PC-3 (cell line): ENCODE data around the gene CRYGN. TPM values are rescaled to one million over a fixed set of nuclear protein-coding genes. Genes with fewer than 3 reads are reported as not detected.

Source experiments
- ATAC-seq: fragments of 200-7000 bp; cut with Tn5 transposase; 2 replicates; pipeline ENCODE4 v1.9.1; 2020; ENCODE audit warnings: mild to moderate bottlenecking, moderate library complexity
- BruUV-seq: library from RNA; stranded (reverse); fragments of 400-500 nt; replicated peaks from 2 replicates; lab custom pipeline; 2021; lab: Mats Ljungman, UMichigan
- CTCF ChIA-PET: fragments of 300-600 bp; sonication (Branson Sonifier 250); formaldehyde crosslinking; loops from one replicate; lab custom pipeline; 2022; ENCODE audit warnings: antibody characterized with exemption; lab: Charles Lee
- POLR2A ChIA-PET: fragments of 300-600 bp; sonication (Branson Sonifier 250); formaldehyde crosslinking; loops from one replicate; lab custom pipeline; 2022; ENCODE audit warnings: antibody characterized with exemption; ENCODE audit not compliant: unreplicated experiment; lab: Charles Lee
- DNase-seq: peaks from one replicate; pipeline ENCODE4 v3.0.0-alpha.2; 2015
- H2AFZ ChIP-seq: fragments of 300-600 bp; sonication (generic); 2 replicates; pipeline ENCODE4 v1.6.0; 2016; ENCODE audit warnings: antibody characterized with exemption, low read length
- H3F3A ChIP-seq: fragments of 300-600 bp; sonication (generic); one replicate; pipeline ENCODE4 v1.6.0; 2017; ENCODE audit warnings: antibody characterized with exemption, low read length, control low read depth, mild to moderate bottlenecking; ENCODE audit not compliant: unreplicated experiment
- H3K27ac ChIP-seq: fragments of 300-600 bp; sonication (generic); 2 replicates; pipeline ENCODE4 v1.5.1; 2016; ENCODE audit warnings: mild to moderate bottlenecking, low read length
- H3K27me3 ChIP-seq: fragments of 300-600 bp; sonication (generic); 2 replicates; pipeline ENCODE4 v1.6.1; 2016; ENCODE audit warnings: low read length, mixed read lengths
- H3K36me3 ChIP-seq: fragments of 300-600 bp; sonication (generic); 2 replicates; pipeline ENCODE4 v1.6.1; 2016; ENCODE audit warnings: low read depth, mixed run types, low read length, mixed read lengths
- H3K4me1 ChIP-seq: fragments of 300-600 bp; sonication (generic); 2 replicates; pipeline ENCODE4 v1.5.1; 2016; ENCODE audit warnings: low read length; ENCODE audit not compliant: insufficient read depth
- H3K4me2 ChIP-seq: fragments of 300-600 bp; sonication (generic); 2 replicates; pipeline ENCODE4 v1.6.0; 2016; ENCODE audit warnings: low read length
- H3K4me3 ChIP-seq: fragments of 300-600 bp; sonication (generic); 2 replicates; pipeline ENCODE4 v1.5.1; 2016; ENCODE audit warnings: mild to moderate bottlenecking, low read length, mixed read lengths
- H3K79me2 ChIP-seq: fragments of 300-600 bp; sonication (generic); 2 replicates; pipeline ENCODE4 v1.6.1; 2017; ENCODE audit warnings: low read length, mixed read lengths
- H3K9ac ChIP-seq: fragments of 300-600 bp; sonication (generic); 2 replicates; pipeline ENCODE4 v1.6.0; 2016; ENCODE audit warnings: mild to moderate bottlenecking, low read length
- H3K9me2 ChIP-seq: fragments of 300-600 bp; sonication (generic); replicated peaks from 2 replicates; pipeline ENCODE4 v1.6.1; 2016; ENCODE audit warnings: mixed run types, low read length, mixed read lengths
- H3K9me3 ChIP-seq: fragments of 300-600 bp; sonication (generic); 2 replicates; pipeline ENCODE4 v1.6.1; 2016; ENCODE audit warnings: low read length, mixed read lengths
- H4K20me1 ChIP-seq: fragments of 300-600 bp; sonication (generic); 2 replicates; pipeline ENCODE4 v1.6.1; 2016; ENCODE audit warnings: low read length, mixed read lengths
- CTCF ChIP-seq: fragments of 300-600 bp; sonication (generic); conservative IDR thresholded peaks from 2 replicates; pipeline ENCODE4 v1.5.1; 2017; ENCODE audit warnings: antibody characterized with exemption, low read depth, mild to moderate bottlenecking, low read length
- EZH2 ChIP-seq: fragments of 300-600 bp; sonication (generic); IDR thresholded peaks from one replicate; pipeline ENCODE4 v1.6.1; 2017; ENCODE audit warnings: antibody characterized with exemption, mild to moderate bottlenecking, low read length; ENCODE audit not compliant: unreplicated experiment
- EZH2phosphoT487 ChIP-seq: fragments of 300-600 bp; sonication (generic); IDR thresholded peaks from 2 replicates; pipeline ENCODE4 v1.6.1; 2018; ENCODE audit warnings: mild to moderate bottlenecking, antibody characterized with exemption, low read length, borderline replicate concordance
- intact Hi-C: fragments of 100-400 bp; cut with micrococcal nuclease; formaldehyde crosslinking; loops from 2 replicates; pipeline ENCODE4 v1.9.0; 2023
- total RNA-seq: library from RNA; depleted of rRNA; stranded (reverse); fragments of >200 nt; gene quantifications from 2 replicates; pipeline ENCODE4 v1.2.3, GENCODE V29; 2014

Gene CRYGN
- total RNA-seq, 1 experiment from 2014 or later: 0.11 TPM

DNA sequence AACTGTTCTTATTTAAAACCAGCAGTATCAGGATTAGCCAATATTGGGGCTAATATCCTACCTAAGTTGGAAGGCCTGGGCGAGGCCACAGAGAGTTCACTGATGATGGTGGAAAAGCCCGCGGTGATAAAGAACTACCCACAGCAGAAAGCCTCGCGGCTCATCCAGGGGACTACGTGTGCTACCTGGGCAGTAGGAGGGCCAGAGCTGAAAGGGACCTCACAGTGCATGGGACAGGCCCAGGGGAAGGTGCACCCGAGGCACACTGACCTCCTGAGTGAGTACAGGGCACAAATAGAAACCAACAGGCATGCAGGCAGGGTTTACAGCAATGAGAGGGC is 31.5 kb downstream of the CRYGN start:
- Histone ChIP-seq H3K4me3 (no peak overlapping the region), H3F3A (no peaks in the 10 kb centered on the region), H3K4me1 (no peaks in the 10 kb centered on the region), H3K79me2 (no peaks in the 10 kb centered on the region), H4K20me1 (no peaks in the 10 kb centered on the region), H3K9ac (no peak overlapping the region), H2AFZ (no peak overlapping the region), H3K4me2 (no peak overlapping the region), H3K27me3 (peaks cover 10% of the 10 kb centered on the region), H3K27ac (no peak overlapping the region), H3K36me3 (no peaks in the 10 kb centered on the region), H3K9me2 (no peaks in the 10 kb centered on the region), H3K9me3 (no peaks in the 10 kb centered on the region)
- ChIA-PET CTCF (no interaction called here), POLR2A (no interaction called here)
- ATAC-seq (no peak), DNase-seq (no peak)
- intact Hi-C loops: no loop called here
- TF ChIP-seq CTCF (no peak), EZH2phosphoT487 (no peak)
- no TSS peak for BruUV-seq

DNA sequence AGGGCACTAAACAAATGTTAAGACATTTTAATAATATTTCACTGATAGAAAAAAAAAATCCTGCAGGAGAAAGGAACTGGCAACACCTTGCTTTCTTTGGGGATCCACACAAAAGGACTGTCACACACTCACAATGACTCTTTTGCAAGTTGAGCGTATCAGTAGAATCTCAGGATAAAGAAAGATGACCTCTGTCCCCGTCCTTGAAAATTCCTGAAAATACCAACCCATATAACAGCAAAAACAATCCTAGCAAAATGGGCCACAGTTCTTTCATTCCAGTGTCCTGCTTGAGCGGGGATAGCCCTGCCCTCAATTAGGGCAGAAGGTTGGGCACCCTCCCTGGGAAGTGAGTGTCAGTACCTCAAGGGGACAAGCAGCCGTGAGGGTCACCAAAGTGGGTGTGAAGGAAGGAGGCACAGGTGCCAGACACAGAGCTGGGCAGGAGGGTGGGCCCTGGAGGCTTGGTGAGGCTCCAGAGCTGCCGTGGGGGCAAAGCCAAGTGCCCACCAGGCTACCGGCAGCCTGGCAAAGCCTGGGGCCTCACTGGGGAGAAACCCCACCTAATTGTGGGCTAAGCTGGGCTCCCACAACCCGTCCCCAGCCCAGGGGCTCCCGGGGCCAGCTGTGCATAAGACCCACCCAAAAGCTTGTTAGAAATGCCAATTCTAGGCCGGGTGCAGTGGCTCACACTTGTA is 32.9 kb downstream of the CRYGN start:
- TF ChIP-seq EZH2 (no peak), EZH2phosphoT487 (no peak), CTCF (no peak)
- Histone ChIP-seq H3K36me3 (no peaks in the 10 kb centered on the region), H3K4me2 (no peak overlapping the region), H3F3A (no peaks in the 10 kb centered on the region), H3K27me3 (0 out of 2 replicates have a peak, but pooled peaks cover 3% of the 10 kb centered on the region), H4K20me1 (no peaks in the 10 kb centered on the region), H3K9ac (no peak overlapping the region), H3K4me3 (no peak overlapping the region), H3K9me3 (no peaks in the 10 kb centered on the region), H3K4me1 (no peaks in the 10 kb centered on the region), H3K27ac (no peak overlapping the region), H3K79me2 (no peaks in the 10 kb centered on the region), H2AFZ (no peak overlapping the region), H3K9me2 (no peaks in the 10 kb centered on the region)
- no TSS peak for BruUV-seq
- ATAC-seq (no peak), DNase-seq (no peak)
- intact Hi-C loops: no loop called here
- ChIA-PET CTCF (no interaction called here), POLR2A (no interaction called here)

GRCh38 chr7:151406051-151406875 is 33.7 kb downstream of the CRYGN start:
- intact Hi-C loops: no loop called here
- Histone ChIP-seq H3F3A (no peaks in the 10 kb centered on the region), H3K9me2 (no peaks in the 10 kb centered on the region), H3K27me3 (no peaks in the 10 kb centered on the region), H3K9me3 (no peaks in the 10 kb centered on the region), H4K20me1 (no peaks in the 10 kb centered on the region), H3K4me1 (no peaks in the 10 kb centered on the region), H3K36me3 (no peaks in the 10 kb centered on the region), H3K4me2 (no peak overlapping the region), H2AFZ (no peak overlapping the region), H3K4me3 (no peak overlapping the region), H3K79me2 (no peaks in the 10 kb centered on the region), H3K9ac (no peak overlapping the region), H3K27ac (no peak overlapping the region)
- CTCF ChIA-PET: no interaction called here
- DNase-seq: no peak
- ATAC-seq: no peak
- BruUV-seq: no TSS peak
- POLR2A ChIA-PET: no interaction called here
- TF ChIP-seq CTCF (no peak), EZH2 (no peak), EZH2phosphoT487 (no peak)
